Stimulated activated CD4-positive, alpha-beta T cell treated with anti-CD3 and anti-CD28 coated beads, Interleukin-12 subunit alpha, Interleukin-12 subunit beta, amount 100 ng/mL, for 48 hours (primary cell): ENCODE data around the gene ADGRL4.
"Not testable (repeated sequence)": the region's sequence is repeated elsewhere in the genome, so short reads cannot be mapped to it uniquely, and the experiment has no call there.

Source experiments
- DNase-seq, 3 donors: peaks; one replicate each; pipeline ENCODE4 v3.0.0-alpha.2; 2020; ENCODE audit warnings: low read depth in 2 of 3, low spot score in 1 of 3

ADGRL4 gene

DNA sequence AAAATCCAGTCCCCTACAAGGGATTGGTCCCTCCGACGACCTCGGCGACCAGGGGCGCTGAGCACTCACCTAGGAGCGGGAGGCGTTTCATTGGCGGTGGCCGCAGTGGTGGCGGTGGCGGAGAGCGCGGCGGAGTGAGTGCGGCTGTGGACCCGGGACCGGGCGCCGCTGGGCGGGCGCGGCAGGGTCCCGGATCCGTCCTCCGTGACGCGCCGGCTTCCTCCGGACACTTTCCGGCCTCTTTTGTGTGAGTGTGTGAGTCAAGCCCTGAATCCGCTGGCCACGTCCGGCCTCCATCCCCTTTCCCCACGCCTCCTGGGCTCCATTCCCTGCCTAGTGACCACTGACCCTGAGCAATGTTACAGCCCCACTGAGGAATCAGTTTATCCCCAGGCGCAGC, at the start of gene ADGRL4:
Gene ADGRL4, minus strand, starts transcription at position 167 of the 400 bp plus-strand sequence. Its CDS starts 76 bp downstream, at position 91.
- DNase-seq = no peak

DNA sequence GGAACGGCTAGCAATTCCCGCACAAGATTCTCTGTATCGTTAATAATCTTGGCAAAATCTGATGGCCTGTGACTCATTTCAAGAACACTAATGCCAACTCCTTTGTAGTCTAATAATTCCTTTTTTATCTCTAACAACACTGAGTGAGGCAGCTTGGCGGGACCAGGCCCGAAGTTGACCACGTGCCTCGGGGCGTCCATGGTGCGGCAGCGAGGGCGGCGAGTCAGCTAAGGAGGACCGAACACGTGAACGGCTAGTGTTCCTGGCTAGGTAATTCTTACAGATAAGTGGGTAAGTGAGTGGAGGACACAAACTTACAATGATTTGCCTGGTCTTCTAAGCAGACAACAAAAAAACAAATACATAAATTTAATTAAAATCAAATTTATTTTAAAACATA, 49.3 kb upstream of the ADGRL4 start:
- DNase-seq = no peak

DNA sequence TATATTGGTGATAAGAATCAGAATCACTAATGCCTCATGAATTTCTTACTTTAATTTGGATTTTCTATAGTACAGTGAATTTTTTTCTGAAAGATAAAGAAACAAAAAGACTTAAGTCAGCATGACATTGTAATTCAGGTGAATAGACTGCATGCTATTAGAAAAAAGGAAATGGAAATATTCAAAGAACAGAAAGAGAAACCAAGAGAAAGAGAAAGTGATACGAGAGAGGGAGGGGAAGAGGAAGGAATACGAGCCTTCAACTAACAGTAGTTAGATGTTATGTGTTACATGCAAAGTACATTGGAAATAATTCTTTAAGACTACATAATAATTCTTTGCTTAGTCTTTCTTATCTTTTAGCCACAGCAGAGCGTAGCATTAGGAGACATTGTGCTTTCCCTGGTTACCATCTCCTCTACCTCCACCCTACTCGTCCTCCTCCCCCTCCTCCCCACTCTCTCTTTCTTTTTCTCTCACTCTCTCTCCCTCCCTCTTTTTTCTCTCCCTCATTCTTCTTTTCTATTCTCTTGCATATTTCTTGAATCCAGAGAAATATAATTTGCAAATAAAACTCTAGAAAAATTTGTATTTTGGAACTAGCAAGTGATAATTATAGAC, 46.4 kb upstream of the ADGRL4 start:
- no peak for DNase-seq

DNA sequence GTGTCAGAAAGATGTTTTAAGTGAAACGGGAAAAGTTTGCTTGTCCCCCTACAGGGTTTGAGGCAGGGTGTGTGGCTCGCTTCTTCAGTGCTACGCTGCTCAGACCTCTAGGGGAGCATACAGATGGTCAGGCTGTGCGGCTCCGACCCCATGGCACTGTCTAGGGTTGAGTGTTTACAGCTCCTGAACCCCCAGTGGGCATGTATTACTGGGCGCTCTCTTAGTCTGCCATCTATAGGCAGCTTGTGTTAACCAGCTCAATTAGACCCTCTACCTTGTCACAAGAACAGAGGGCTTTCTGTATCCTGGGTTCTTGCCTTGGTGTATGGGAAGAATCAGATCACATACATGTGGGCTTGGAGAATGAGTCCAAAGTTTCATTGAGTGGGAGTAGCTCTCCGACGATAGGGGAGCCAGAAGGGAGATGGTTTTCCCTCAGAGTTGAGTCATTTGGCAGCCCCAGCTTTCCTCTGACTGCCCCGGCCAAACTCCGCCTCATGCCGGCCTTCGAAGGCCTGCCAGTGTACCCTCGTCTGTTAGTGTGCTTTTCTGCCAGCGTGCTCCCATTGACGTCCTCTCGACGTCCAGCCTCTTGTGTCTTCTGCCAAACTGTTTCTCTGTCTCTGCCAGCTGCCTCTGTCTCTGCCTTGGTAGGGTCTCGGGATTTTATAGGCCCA, 38.6 kb upstream of the ADGRL4 start:
- DNase-seq = no peak

DNA sequence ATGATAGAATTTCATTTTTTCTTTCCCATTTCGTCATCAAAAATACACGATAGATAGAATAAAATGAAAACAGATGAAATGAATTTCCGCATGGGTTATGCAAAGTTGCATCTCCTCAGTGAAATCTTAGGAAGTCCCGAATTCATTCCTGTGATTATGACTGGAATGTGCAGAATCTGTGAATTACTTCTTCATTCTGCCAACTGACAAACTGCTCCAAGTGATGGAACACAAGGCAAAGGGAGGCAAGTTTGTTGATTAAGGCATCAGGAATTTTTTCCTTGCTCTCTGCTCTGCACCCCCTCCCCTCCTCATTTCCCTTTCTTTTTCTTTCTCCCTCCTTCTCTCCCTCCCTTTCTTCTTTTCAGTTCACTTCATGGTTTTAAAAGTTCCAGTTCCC, 37.0 kb upstream of the ADGRL4 start:
- DNase-seq = no peak

DNA sequence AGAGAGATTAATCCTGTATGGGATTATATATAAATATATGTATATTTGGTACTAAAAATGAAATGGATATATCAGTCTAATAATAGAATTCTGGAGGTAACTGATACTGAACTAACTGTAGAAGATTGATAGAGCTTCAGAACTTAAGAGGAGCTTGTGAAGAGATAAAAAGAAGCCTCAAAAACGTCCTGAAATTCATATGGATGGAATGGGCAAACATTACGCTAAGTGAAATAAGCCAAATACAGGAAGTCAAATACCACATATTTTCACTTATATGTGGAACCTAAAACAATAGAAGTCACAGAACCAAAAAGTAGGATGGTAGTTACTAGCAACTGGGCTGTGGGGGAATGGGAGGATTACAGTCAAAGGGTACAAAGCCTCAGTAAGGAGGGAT, 36.0 kb upstream of the ADGRL4 start:
- DNase-seq = no peak

DNA sequence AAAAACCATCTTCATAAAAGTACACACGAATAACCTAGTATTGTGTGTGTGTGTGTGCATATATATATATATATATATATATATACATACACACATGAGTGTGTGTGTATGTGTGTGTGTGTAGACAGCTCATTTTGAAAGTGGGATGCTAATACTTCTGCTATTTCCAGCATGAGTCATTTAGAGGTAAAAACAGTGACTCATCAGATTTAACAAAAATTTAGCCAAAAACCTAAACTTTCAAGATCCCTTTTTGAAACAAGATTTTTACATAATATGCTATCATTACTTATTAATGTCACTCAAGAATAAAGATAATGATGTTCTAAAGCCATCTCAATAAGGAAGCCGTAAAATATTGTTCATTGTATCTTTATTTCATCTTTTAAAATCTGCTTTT, 35.6 kb upstream of the ADGRL4 start:
- no peak for DNase-seq

DNA sequence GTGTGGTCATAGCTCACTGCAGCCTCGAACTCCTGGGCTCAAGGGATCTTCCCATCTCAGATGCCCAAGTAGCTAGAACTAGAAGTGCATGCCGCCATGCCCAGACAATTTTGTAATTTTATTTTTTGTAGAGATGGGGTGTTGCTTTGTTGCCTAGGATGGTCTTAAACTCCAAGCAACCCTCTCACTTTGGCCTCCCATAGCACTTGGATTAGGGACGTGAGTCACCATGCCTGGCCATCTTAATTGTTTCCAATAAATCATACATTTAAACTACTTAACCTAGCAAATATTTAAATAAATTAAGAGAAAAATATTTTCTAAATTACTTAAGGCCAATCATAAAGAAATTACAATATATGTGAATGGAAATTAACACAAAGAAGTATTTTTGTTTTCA, 35.1 kb upstream of the ADGRL4 start:
- no peak for DNase-seq

DNA sequence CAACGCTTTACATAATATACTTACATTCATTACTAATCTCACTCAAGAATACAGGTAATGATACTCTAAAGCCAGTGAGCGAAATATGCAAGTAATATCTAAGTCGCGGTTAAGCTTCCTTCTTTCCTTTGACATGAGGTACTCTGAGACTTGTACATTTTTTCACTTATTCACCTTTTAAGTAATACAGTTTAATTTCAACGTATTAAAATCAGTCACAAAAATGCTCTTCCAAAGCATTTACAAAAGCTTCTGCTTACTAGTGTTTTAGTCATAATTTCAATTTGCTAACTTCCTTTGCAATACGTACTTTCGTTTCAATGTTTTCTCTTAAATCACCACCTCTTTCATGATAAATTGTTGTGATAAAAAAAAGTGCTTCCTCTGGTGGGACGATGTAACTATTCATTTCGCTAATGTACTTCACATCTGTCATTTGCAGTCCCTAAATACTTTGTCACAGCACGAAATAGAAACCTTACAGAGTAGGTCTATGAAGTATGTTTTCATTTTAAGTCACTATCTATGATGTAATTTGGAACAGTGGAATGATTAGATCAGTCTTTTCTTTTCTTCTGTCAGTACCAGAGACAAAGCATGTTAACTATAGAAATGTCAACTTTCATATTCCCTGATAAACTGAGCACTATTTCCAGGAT, 34.0 kb upstream of the ADGRL4 start:
- DNase-seq = no peak

DNA sequence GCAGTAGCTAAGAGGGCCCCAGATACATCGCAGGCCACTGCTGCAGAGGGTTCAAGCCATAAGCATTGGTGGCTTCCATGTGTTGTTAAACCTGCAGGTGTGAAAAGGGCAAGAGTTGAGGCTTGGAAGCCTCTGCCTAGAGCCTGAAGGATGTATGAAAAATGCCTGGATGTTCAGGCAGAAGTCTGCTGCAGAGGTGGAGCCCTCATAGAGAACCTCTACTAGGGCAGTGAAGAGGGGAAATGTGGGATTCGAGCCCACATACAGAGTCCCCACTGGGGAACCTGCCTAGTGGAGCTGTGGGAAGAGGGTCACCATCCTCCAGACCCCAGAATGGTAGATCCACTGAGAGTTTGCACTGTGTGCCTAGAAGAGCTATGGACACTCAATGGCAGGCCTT, 30.6 kb upstream of the ADGRL4 start:
- DNase-seq = no peak

DNA sequence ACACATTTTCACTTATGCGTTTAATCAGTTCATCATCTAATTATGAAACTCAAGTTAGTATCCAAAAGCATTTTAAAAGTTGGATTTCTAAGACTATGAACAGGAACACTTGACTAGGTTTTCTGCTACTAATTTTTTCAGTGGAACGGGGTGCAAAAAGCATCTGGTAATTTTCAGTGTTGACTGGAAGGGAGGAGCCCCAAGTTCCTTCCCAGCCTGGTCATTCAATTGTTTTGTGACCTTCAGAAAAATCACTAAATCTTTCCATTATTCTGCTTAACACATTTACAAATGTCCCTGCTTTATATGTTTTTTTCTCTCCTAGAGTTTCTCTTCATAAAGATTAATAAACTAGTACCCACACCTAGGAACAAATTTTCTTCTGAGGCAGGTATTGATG, 6.0 kb upstream of the ADGRL4 start:
- DNase-seq = no peak

DNA sequence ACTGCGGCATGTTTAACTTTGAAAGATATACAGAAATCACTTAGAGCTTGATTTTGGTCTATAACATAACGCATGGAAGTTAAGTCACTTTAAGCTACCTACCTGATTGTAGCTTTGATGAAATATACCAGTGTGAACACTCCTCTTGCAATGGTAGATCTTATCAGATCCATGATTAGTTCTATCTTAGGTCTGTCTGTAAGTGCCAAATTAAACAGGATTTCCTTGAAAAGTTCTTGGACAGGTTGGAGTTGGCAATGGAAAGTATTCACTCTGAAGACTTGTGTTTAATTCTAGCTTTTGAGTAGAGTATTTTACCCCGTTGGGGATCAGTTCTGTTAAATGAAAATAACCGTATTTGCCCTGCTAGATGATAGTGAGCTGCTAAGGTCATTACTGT, 4.1 kb upstream of the ADGRL4 start:
- no peak for DNase-seq

DNA sequence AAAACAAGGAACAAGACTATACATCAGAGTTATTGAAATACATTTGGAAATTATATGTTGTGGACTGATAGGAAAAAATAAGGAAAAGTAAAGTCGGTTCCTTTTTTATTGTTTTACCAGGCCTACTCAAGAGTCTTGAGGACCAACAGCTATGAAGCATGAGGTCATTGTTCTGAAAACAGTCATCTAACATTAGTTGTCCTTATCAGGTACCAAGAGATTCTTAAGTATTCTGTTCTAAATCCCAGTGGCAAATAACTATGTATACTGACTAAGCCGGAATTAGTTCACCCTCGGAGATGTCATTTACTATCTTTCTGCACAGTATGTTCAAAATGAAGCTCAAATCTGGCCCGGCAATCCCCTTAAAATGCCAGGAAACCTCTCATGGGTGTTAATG, 585 bp downstream of the ADGRL4 start:
- no peak for DNase-seq

DNA sequence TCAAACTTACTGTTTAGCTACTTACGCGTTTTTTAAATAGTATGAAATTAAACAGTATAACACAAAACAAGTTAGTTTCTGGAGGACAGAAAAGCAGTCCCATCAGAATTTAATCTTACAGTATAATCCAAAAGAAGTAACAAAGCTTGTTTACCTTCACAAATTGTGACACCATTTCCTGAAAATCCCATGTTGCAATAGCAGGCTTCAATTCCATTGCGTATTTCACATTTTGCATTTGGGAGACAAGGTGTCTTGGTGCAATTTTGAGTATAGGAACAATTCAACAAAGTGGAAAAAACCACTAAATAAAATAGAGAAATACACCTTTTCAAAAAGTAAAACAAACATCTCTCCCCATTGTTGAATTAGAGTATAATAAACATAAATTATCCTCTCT, 1.6 kb downstream of the ADGRL4 start:
- no peak for DNase-seq

DNA sequence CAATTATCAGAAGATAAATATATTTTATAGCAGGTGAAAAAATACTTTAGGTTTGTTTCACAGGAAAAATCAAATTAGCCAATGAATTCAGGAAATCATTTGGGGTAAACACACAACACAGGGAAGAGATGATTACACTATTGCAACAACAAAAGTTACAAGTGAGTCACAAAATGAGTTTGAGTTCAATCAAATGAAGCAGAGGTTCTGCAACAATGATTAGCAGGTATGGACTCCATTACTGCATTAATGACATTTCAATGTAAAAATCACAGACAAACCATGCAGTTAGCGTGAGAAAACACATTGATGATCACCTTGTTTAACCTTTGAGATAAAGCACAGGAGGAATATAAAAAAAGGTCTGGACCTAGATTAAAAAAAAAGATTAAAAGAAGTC, 9.7 kb downstream of the ADGRL4 start:
- no peak for DNase-seq

DNA sequence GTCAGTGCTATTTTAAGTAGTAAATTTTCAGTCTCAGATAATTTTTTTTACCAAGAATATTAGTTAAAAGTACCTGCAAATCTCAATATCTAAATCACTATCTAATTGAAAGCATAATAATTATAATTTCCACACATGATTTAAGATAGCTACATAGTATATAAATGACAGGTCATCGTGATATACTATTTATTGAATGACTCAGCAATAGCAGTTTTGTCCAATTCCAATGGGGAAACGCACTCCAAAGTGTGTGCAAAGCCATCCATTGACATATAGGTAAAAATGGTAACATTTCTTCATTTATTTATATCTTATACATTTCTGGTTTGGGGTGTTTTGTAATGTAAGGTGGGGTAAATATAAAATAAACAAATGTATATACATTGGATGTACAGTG, 19.5 kb downstream of the ADGRL4 start:
- DNase-seq = no peak

DNA sequence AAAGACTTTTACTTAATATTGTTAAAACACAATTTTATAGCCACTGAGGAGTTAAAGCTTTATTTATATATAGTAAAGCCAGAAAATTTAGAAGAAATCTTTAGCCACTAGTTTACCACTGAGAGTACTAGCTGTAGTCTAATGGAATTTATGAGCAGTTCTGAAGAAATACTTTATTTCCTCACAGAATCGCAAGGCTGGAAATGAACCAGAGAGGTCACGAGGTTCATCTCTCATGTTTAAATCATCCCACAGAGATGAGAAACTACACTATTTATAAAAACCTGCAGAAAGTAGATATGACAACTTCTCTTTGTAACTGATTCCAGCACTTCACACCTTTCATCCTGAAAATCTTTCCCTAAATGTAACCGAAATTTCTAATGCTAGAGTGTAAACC, 26.0 kb downstream of the ADGRL4 start:
- DNase-seq = no peak

DNA sequence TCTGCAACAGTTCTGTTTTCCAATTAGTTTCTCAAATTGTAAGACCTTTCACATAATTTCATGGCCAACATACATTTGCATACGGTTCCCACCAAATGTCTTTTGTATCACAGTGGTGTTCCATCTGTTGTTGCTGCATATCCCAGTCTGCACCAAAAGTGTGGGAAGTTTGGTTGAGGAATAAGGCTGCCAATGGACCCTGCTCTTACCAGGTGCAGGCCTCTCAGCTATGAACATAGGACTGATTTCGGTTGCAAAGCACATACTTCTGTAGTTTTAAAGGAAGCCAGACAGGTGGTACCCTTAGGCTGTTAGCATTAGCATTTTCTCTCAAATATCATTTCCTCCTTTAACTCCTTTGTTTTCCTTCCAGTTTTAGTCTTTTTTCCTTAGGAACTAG, 33.8 kb downstream of the ADGRL4 start:
- DNase-seq = no peak

DNA sequence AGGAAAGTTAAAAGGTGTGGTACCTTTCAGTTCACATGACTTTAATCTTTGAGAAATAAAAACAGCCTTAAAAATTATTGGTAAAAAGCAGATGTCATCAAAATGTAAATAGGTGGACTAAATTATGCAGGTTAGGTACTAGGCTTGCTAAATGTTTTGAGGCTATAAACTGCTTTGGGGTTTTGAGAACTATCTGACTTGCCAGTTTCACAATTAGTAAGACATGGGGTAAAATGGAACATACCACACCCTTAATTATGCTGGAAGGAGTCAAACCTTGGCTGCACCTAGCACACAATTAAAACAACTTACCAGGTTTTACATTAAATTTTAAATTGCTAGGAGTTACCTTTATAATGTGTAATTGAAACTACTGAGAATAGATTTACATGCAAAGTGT, 39.4 kb downstream of the ADGRL4 start:
- DNase-seq = not testable (repeated sequence)

DNA sequence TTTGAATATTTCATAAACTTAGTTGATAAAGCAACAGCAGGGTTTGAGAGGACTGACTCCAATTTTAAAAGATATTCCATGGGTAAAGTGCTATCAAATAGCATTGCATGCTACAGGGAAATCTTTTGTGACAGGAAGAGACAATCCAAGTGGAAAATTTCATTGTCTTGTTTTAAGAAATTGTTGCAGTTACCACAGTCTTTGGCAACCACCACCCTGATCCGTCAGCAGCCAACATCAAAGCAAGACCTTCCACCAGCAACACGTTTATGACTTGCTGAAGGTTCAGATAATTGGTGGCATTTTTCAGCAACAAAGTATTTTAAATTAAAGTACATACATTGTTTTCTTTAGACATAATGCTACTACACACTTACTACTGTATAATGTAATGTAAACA, 47.8 kb downstream of the ADGRL4 start:
- no peak for DNase-seq

DNA sequence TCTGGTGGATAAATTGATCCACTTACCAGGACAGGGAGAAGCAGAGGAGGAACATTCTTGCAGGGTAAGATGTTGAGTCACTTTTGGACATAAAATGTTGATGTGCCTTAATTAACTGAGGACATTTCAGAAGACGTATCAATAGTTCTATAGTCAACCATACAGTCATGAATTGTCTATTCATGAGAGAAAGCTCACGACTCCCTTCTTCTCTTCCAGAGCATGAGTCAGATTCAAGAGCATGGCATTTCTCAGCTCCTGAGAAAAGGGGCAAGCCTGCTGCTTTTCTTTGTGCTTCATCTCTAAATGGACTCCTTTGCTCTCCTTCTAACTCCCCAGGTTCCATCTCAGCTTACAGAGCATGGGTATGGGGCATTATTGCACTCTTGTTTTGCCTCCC, 55.7 kb downstream of the ADGRL4 start:
- no peak for DNase-seq

DNA sequence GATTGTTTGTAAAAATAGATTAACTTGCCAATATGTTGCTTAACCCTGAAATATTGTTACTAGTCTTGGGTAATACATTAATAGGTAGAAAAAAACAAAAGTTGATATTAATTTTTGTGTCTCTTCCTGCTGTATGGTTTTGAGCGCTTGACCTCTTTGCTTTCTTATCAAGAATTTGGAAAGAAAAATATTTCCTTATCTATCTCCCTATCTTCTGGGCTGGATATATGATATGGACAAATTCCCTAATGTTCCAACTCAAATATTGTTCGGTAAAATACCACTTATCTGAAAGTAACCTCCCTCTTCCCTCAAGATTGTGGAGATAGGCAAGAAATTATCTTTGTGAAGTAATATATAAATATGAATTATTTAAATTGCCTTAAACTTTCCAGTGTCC, 57.3 kb downstream of the ADGRL4 start:
- DNase-seq = no peak

DNA sequence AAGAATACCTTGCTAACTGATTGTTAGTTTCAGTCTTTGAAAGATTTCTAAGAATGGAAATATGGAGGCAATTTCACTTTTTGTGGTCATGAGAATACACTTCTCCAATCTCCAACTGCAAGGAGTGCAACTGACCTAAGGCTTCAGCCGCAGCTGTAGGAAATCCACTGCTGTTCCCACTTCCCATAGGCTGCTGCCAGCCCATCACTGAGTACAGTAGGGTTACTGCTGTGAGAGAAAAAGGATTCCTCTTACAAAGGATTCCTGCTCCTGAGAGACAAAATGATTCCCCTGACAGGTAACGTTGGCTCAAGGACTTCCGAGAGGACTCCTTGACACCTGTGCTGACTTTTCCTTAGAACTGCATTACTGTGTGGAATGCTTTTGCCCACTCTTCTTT, 87.4 kb downstream of the ADGRL4 start:
- no peak for DNase-seq
